Measurements from ENCODE around the gene EEFSEC. TPM values are rescaled to one million over a fixed set of nuclear protein-coding genes. Genes with fewer than 3 reads are reported as not detected.
A peak's percentile ranks its signal among the peaks of the same experiment; 100 is the strongest.

Gene EEFSEC
- total RNA-seq, 1 experiment from 2014 or later, result 9.6 TPM

DNA sequence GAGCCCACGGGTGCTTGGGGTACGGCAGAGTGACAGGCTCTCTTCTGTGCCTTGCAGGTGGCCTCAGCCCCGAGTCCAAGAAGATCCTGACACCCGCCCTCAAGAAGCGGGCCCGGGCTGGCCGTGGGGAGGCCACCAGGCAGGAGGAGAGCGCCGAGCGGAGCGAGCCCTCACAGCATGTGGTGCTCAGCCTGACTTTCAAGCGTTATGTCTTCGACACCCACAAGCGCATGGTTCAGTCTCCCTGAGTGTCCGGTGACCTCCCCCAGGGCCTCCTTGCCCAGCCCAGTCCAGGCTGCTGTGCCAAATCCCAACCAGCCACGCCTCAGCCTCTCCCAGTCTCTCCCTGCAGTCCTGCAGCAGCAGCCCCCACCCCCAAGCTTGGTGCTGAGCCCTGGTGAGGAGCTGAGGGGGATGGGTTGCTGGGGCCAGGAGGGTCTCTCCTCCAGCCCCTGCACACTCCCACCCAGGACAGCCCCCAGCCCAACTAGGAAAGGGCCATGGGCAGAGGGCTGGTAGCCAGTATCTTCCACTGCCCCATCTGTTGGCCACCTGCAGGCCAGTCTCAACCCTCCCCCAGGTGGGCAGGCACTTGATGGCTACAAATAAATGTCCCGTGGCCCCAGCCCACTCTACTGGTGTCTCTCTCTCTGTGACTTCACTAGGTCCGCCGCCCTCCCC is 254.9 kb downstream of the EEFSEC start:
- Histone ChIP-seq H3K9ac (ENCODE audit: low read length) (no peak overlapping the region), H3K4me3 (ENCODE audit: low read length) (no peak overlapping the region), H3K9me3 (ENCODE audit: low read length) (no peaks in the 10 kb centered on the region), H3K9me2 (replicated peaks; ENCODE audit: low read length) (no peaks in the 10 kb centered on the region), H3K79me2 (ENCODE audit: low read length) (no peaks in the 10 kb centered on the region), H3K36me3 (ENCODE audit: low read depth, low read length) (no peaks in the 10 kb centered on the region), H3K4me1 (ENCODE audit: insufficient read depth, low read length) (no peaks in the 10 kb centered on the region), H3K27me3 (ENCODE audit: low read length) (no peaks in the 10 kb centered on the region), H2AFZ (ENCODE audit: low read length) (no peak overlapping the region), H4K20me1 (ENCODE audit: low read length) (no peaks in the 10 kb centered on the region), H3F3A (ENCODE audit: low read length, unreplicated experiment) (no peaks in the 10 kb centered on the region), H3K27ac (ENCODE audit: low read length) (no peak overlapping the region), H3K4me2 (ENCODE audit: low read length) (no peak overlapping the region)
- no TSS peak for BruUV-seq (replicated peaks)
- intact Hi-C loops (cut with micrococcal nuclease), result no loop called here
- ATAC-seq (peak; percentile 43; the same call in 1 of the 2 replicates), DNase-seq (no peak)
- TF ChIP-seq EZH2phosphoT487 (IDR thresholded peaks at IDR 0.05; ENCODE audit: borderline replicate concordance, low read length) (no peak), EZH2 (IDR thresholded peaks at IDR 0.05; ENCODE audit: low read length, unreplicated experiment) (no peak)
- TF ChIP-seq, protein P1, sequence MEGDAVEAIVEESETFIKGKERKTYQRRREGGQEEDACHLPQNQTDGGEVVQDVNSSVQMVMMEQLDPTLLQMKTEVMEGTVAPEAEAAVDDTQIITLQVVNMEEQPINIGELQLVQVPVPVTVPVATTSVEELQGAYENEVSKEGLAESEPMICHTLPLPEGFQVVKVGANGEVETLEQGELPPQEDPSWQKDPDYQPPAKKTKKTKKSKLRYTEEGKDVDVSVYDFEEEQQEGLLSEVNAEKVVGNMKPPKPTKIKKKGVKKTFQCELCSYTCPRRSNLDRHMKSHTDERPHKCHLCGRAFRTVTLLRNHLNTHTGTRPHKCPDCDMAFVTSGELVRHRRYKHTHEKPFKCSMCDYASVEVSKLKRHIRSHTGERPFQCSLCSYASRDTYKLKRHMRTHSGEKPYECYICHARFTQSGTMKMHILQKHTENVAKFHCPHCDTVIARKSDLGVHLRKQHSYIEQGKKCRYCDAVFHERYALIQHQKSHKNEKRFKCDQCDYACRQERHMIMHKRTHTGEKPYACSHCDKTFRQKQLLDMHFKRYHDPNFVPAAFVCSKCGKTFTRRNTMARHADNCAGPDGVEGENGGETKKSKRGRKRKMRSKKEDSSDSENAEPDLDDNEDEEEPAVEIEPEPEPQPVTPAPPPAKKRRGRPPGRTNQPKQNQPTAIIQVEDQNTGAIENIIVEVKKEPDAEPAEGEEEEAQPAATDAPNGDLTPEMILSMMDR (conservative IDR thresholded peaks at IDR 0.05; ENCODE audit: low read depth, low read length), result no peak
- CTCF ChIA-PET, result no interaction called here
- POLR2A ChIA-PET (ENCODE audit: unreplicated experiment), result no interaction called here

DNA sequence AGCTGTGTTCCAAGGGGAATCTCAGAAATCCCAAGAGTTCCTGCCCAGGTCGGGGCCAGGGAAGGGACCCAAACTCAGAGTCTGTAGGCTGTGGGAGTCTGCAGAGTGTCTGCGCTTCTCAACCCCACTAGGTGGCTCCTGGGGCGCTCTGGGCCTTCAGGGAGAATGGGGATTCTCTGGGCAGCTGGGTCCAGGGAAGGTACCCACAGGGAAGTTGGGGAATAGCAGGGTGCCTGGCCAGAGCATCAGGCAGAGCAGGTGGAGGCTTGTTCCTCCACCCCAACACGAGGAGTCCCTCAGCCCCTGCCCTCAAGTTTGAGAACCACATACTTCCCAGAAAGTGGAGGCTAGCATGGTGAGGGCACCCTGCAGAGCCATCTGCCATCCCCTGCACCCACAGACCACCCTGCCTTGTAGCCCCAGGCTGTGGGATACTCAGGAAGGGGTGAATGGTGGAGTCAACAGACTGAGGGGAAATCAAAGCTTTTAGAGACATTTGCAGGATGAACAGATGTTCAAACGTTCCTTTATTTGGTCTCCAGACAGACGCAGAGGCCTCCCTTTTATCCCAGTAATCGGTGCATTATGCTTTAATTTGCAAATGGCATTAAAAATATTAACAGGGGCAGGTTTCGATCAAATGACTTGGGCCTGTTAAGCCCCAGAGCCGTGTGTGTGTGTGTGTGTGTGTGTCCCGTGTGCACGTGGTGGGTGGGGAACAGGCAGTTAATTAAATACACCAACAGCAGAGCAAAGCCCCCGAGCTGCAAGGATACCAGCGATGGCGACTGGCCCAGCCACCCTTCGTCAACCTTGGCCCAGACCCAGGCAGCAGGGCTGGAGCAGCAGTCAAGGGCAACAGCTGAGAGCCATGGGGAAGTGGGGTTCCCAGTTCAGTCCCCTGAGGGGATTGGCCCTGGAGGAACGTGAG is 255.7 kb downstream of the EEFSEC start:
- intact Hi-C loops (cut with micrococcal nuclease), result no loop called here

More for the DNA sequence above, 255.7 kb downstream of the EEFSEC start:
- H3K9me3 ChIP-seq (ENCODE audit: low read length), result no peaks in the 10 kb centered on the region
- TF ChIP-seq EZH2 (IDR thresholded peaks at IDR 0.05; ENCODE audit: low read length, unreplicated experiment), result no peak
- TF ChIP-seq, protein P1 (conservative IDR thresholded peaks at IDR 0.05; ENCODE audit: low read depth, low read length), result peak; percentile 45; the same call in 1 of the 2 replicates
- TF ChIP-seq EZH2phosphoT487 (IDR thresholded peaks at IDR 0.05; ENCODE audit: borderline replicate concordance, low read length), result no peak
- no peaks in the 10 kb centered on the region for H3F3A ChIP-seq (ENCODE audit: low read length, unreplicated experiment)
- H3K27me3 ChIP-seq (ENCODE audit: low read length), result no peaks in the 10 kb centered on the region
- DNase-seq (no peak), ATAC-seq (peak; percentile 62; the same call in 1 of the 2 replicates)
- no peaks in the 10 kb centered on the region for H4K20me1 ChIP-seq (ENCODE audit: low read length)
- no peaks in the 10 kb centered on the region for H3K79me2 ChIP-seq (ENCODE audit: low read length)
- ChIA-PET CTCF (no interaction called here), POLR2A (ENCODE audit: unreplicated experiment) (no interaction called here)
- BruUV-seq (replicated peaks), result no TSS peak
- H3K9me2 ChIP-seq (replicated peaks; ENCODE audit: low read length), result no peaks in the 10 kb centered on the region
- H3K27ac ChIP-seq (ENCODE audit: low read length), result no peak overlapping the region
- no peak overlapping the region for H3K4me3 ChIP-seq (ENCODE audit: low read length)
- no peaks in the 10 kb centered on the region for H3K36me3 ChIP-seq (ENCODE audit: low read depth, low read length)
- no peak overlapping the region for H2AFZ ChIP-seq (ENCODE audit: low read length)
- H3K9ac ChIP-seq (ENCODE audit: low read length), result no peak overlapping the region
- no peaks in the 10 kb centered on the region for H3K4me1 ChIP-seq (ENCODE audit: insufficient read depth, low read length)
- H3K4me2 ChIP-seq (ENCODE audit: low read length), result no peak overlapping the region

Data from PC-3 (cell line).